Prostate gland (tissue), 2 donors: ENCODE results near the gene ABCA7.

Source experiments
- POLR2A ChIP-seq: fragments of 450-650 bp; IDR thresholded peaks from one replicate; pipeline ENCODE4 v1.6.1; 2016; ENCODE audit warnings: antibody characterized with exemption, mild to moderate bottlenecking
- TF ChIP-seq, protein P1 (sequence below), 4 experiments: fragments of 200-600 bp in 2 of 4; fragments of 450-650 bp in 2 of 4; sonication (generic) in 2 of 4; IDR thresholded peaks; 1 replicate in 3 of 4; 2 replicates in 1 of 4; pipeline ENCODE4 v1.5.1; 2016 to 2019; ENCODE audit warnings: antibody characterized with exemption in 4 of 4, mild to moderate bottlenecking in 2 of 4, moderate library complexity in 2 of 4

DNA sequence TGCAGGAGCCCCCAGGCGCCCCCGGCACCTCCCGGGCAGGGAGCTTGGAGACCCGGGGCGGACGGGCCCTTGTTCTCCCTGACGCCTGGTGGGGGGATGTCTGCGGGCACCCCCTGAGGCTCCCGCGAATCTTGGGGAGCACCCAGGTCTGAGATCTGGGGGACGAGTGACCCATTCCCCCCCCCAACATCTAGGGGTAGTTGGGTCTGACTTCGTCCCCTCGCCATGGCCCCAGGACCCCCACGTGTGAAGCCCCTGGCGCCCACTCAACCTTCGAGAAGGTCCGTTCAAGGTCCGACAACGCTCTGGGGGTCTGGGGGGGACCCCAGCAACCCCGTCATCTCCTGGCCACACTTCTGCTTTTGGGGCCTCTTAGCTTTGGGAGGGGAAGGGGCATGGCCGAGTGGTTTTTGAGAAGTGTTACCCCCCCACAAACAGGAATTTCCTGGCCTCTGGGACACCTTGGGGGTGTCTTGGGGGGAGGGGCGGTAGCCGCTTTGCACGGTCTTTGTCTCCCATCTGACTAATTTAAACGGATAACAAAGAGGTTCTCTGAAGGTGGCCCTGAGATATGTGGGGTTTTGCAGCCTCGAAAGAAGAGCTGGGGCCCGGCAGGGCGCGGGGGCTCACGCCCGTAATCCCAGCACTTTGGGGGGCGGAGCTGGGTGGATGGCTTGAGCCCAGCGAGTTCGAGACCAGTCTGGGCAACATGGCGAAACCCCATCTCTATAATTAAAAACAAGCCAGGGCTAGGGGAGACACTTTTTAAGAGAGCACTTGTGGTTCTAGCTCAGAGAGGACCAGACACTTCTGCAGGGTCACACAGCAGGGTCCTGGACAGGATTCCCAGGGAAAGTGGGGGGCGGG lies 12.9 kb upstream of the ABCA7 start:
- TF ChIP-seq, protein P1, sequence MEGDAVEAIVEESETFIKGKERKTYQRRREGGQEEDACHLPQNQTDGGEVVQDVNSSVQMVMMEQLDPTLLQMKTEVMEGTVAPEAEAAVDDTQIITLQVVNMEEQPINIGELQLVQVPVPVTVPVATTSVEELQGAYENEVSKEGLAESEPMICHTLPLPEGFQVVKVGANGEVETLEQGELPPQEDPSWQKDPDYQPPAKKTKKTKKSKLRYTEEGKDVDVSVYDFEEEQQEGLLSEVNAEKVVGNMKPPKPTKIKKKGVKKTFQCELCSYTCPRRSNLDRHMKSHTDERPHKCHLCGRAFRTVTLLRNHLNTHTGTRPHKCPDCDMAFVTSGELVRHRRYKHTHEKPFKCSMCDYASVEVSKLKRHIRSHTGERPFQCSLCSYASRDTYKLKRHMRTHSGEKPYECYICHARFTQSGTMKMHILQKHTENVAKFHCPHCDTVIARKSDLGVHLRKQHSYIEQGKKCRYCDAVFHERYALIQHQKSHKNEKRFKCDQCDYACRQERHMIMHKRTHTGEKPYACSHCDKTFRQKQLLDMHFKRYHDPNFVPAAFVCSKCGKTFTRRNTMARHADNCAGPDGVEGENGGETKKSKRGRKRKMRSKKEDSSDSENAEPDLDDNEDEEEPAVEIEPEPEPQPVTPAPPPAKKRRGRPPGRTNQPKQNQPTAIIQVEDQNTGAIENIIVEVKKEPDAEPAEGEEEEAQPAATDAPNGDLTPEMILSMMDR (IDR thresholded peaks at IDR 0.05), result no peak
- no peak for TF ChIP-seq POLR2A
